GM18511 (cell line): ENCODE measurements around the gene SAMSN1.
A peak's percentile ranks its signal among the peaks of the same experiment; 100 is the strongest.
"Not testable (repeated sequence)": the region's sequence is repeated elsewhere in the genome, so short reads cannot be mapped to it uniquely, and the experiment has no call there.

Experiments
- ATAC-seq: cut with Tn5 transposase; IDR thresholded peaks from one replicate; pipeline ENCODE4 v1.9.1; 2021; ENCODE audit warnings: mild to moderate bottlenecking, moderate library complexity; ENCODE audit not compliant: unreplicated experiment

SAMSN1 gene

GRCh38 chr21:14533499-14534428 is 12.4 kb downstream of the SAMSN1 start:
- peak; percentile 93 for ATAC-seq

- no peak for ATAC-seq
Observed at GRCh38 chr21:14531757-14532316, 14.3 kb downstream of the SAMSN1 start.

DNA sequence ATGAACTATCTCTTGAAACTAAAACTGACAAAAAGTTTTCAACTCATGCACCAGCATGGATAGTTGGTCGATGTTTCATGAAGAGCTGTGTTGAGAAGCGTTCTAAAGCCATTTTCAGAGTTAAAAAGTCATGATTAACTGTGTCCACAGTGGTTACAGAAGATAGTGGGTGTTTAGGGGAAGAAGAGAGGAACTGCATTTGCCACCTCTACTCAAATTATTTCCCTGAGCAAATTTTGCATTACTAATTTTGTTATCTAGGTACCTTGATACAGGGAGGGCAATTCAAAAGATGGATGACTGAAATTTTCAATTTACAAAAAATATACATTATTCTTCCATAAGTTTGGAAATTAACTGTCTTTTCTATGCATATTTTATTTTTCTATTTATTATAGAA is 15.5 kb downstream of the SAMSN1 start:
- no peak for ATAC-seq

DNA sequence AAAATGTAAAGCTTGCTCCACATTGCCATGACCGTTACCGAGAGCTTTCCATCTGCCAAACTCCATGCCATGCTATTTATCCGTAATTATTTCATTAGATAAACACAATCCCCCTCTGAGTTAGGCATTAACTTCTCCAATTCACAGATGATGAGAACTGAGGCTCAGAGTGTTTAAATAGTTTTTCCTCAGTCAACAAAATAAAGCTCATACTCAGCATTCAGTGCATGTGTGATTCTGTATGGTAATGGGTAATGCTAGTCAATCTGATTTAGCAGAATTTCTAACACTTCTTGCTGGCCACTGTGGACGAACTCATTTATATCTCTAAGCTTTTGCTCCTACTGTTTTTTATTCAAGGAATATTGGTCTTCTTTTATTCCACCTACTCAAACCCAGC is 17.3 kb downstream of the SAMSN1 start:
- no peak for ATAC-seq

DNA sequence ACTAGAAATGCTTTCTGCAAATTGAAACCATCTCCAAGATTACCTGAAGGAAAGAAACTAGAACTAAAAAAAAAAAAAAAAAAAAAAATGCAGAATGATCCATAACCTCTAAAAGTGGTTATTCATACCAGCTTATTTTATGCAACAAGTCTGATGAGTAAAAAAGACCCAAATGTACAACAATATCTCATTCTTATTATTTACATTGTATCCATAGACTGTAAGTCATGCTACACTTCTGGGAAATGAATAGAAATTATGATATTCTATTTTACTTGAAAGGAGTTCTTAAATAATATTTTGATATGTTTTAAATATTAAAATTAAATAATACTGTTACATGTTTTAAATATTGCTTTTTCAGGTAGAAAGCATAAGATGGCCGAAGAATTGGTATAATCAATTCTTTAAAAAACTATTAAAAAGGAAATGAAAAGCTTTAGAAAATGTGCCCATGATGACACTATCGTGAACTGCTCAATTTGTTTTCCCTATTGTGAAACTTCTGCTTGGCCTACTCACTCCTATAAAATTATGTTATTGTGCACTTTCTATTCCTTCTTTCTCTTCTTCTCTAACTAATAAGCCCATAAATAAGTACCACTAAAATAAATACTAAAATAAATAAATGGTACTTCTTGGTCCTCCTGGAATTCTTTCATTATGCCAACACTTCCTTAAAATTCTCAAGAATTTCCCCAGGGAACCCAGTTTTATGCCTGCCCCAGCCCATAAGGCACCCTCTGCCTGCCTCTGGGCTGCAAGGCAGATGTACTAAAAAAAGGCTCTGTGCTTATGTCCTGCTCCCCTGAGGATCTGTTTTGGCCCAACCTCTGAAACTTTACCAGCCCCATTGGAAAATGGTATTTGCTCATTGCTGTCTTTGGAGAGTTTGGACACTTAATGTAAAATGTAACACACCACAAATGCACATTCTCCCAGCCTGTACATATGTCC is 18.1 kb downstream of the SAMSN1 start:
- no peak for ATAC-seq

GRCh38 chr21:14526836-14527695 is 19.0 kb downstream of the SAMSN1 start:
- no peak for ATAC-seq

DNA sequence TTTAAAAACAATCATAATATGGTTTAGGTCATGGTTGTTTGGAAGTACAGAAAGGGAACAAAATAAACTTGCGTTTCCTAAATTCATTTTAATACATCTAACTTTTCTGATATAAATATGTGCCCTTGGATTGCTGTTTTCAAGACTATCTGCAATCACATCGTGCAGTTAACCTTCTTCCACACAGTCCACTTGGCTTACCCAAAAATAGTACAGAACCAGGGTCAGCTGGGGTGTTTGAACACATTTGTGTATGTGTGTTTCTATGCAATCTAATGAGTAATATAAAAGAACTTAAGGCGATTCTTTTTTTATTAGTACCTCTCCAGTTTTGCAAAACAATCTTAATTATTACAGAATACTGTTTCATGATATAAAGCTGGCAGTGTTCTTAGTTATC is 19.9 kb downstream of the SAMSN1 start:
- no peak for ATAC-seq

- peak; percentile 94 for ATAC-seq
Observed at GRCh38 chr21:14523234-14523633, 22.9 kb downstream of the SAMSN1 start.

- no peak for ATAC-seq
Observed at GRCh38 chr21:14522736-14523135, 23.4 kb downstream of the SAMSN1 start.

DNA sequence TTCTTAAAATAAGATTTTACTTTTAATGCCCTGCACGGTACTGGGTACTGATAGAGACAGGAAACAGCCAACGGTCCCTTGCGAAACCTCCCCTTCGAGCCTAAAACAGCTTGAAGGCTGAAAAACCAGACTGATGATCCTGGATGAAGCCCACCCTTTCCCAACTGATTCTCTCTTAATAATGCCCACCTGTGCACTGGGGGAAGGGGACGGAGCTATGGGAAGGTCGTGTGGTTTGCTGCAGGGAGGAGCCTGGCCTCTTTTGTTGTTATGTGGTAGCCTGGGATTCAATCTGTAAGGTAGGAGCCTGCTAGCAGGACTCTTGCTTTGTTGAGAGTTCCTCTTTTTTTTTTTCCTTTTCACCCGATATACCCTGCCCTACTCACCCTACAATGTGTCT is 25.6 kb downstream of the SAMSN1 start:
- ATAC-seq: peak; percentile 39

GRCh38 chr21:14519000-14519399 is 27.1 kb downstream of the SAMSN1 start:
- no peak for ATAC-seq

GRCh38 chr21:14513804-14514203 is 32.3 kb downstream of the SAMSN1 start:
- no peak for ATAC-seq

GRCh38 chr21:14506859-14507457 is 39.2 kb downstream of the SAMSN1 start:
- ATAC-seq: not testable (repeated sequence)

DNA sequence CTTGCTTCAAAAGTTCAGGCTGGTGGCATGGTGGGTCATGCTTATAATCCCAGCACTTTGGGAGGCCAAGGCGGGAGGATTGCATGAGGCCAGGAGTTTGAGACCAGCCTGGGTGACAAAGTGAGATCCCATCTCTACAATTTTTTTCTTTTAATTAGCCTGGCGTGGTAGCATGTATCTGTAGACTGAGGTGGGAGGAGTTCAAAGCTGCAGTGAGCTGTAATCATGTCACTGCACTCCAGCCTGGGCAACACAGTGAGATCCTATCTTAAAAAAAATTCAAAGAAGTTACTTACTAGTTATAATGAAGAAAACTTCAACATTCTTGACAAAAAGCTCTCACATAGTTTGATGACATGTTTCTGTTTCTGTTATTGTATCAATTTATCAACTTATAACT is 45.2 kb downstream of the SAMSN1 start:
- ATAC-seq: no peak

DNA sequence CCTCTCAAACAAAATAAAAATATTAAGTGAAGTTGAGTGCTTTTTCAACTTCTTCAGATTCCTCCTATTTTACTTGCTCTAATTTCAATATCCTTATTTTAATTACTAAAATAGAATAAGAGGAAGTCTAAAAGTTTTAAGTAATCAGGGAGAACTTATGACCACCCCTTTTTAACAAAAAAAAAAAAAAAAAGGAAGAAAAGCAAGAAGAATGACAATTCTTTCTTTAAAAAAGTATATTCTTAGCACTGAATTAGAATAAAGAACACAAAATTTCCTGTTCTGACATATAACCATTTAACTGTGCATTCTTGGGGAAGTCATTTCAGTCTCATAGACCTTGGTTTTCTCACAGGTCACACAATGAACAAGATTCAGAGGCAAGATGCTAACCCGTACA is 46.8 kb downstream of the SAMSN1 start:
- no peak for ATAC-seq

DNA sequence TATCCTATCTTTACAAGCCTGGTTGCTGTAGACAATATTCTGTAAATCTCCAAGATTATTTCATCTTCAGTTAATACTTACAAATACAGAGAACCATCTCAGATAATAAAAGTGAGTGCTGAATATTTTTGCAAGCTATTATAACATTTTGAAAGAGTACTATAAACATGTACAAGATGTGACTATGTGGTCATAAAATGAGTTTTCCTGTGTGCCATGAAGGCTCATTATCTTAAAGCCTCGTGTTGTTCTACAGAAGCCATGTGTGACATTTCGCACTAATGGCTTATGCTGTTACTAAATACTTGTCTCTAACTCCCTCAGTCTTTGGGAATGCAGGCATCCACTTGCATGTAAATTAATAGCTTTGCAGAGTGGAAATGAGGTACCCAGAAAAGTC is 48.3 kb downstream of the SAMSN1 start:
- ATAC-seq: no peak

GRCh38 chr21:14495075-14495474 is 51.0 kb downstream of the SAMSN1 start:
- no peak for ATAC-seq

DNA sequence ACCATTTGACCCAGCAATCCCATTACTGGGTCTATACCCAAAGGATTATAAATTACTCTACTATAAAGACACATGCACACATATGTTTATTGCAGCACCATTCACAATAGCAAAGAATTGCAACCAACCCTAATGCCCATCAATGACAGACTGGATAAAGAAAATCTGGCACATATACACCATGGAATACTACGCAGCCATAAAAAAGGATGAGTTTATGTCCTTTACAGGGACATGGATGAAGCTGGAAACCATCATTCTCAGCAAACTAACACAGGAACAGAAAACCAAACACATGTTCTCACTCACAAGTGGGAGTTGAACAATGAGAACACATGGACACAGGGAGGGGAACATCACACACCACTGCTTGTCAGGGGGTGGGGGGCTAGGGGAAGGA is 51.9 kb downstream of the SAMSN1 start:
- ATAC-seq: not testable (repeated sequence)

DNA sequence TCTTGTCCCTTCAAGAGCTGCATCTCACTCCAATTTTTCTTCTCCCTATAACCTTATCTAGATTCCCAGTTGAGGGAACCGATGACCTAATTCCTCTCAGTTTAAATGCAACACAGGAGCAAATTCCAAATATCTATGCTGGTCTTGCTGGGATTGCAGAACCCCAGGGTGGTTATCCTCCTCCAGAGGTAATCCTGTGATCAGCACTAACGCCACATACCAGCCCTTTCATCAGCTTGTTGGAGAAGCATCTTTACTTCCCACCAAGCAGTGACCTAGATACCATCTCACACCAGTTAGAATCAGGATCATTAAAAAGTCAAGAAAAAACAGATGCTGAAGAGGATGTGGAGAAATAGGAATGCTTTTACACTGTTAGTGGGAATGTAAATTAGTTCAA is 52.4 kb downstream of the SAMSN1 start:
- no peak for ATAC-seq

GRCh38 chr21:14492931-14493330 is 53.2 kb downstream of the SAMSN1 start:
- ATAC-seq: no peak
